Activated CD4-positive, alpha-beta T cell treated with anti-CD3 and anti-CD28 coated beads for 1 hour (primary cell): ENCODE measurements around the gene PPP2R3A.
"Not testable (repeated sequence)": the region's sequence is repeated elsewhere in the genome, so short reads cannot be mapped to it uniquely, and the experiment has no call there.

Source experiments
- DNase-seq: peaks from one replicate; pipeline ENCODE4 v3.0.0-alpha.2; 2020

PPP2R3A gene

DNA sequence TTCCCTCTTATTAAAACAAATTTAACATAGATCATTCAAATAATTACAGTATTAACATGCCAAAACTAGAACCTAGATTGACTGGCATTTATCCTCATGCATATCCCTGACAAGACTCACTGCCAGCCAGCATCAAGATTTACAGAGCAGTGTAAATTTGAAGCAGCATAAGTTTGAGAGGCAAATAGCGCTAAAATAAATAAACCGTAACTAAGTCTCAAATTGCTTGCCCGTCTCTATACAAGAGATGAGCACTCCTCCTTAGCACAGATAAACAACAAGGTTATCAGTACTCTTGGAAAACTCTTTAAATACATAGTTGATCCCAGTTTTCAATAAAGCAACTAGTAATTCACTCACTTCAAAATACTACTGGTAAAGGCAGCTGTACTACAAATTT lies 201.0 kb downstream of the PPP2R3A start:
- no peak for DNase-seq

GRCh38 chr3:136168236-136168635 lies 202.7 kb downstream of the PPP2R3A start:
- DNase-seq: not testable (repeated sequence)

DNA sequence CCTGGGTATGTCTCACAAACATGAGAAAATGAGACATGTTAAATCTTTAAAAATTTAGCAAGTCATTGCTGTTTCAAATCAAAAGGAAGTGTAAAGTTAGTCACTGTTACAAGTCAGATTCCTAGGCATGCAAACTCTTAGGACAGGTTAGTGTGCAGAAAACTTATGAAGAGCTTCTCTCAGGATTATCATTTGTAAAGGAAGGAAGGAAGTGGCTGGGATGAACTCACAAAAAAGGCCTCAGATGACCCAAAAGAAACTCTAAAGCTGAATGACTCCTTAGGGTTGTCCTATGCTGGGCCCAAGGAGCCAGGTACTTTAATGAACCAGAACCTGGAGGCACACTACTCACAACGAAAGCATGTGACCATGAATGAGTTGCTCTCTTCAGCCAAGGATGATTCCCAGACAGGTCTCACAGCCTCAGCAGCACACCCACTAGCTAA lies 205.6 kb downstream of the PPP2R3A start:
- DNase-seq: no peak

- no peak for DNase-seq
Measured at GRCh38 chr3:136173939-136174490, 208.5 kb downstream of the PPP2R3A start.

DNA sequence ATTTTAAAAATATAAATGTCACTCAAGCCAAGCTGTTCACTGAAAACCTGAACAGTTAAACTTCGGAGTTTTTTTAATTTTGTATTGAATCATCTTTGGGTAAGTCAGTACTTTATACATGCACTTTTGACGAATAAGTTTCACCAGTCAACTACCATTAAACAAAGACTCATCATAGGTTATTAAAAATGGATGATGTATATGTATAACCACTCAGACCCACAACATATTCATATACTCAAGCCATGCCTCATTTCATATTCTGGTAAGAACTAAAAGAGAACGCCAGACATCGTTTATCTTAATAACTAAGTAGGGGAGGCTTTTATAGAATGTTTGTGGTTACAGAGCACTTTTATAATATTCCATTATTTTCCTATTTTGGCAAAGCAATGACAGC lies 212.3 kb downstream of the PPP2R3A start:
- DNase-seq: no peak

DNA sequence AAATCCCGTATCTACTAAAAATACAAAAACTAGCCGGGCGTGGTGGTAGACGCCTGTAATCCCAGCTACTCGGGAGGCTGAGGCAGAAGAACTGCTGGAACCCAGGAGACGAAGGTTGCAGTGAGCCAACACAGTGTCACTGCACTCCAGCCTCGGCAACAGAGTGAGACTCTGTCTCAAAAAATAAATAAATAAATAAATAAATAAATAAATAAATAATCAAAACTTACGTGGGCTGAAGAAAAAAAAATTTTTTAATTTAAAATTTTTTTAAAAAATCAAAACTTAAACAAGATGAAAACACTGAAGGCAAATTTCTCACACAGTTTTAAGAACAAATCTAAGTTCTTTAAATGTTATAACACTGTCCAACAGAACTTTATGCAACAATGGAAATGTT lies 216.2 kb downstream of the PPP2R3A start:
- DNase-seq: no peak

- DNase-seq: no peak
Measured at GRCh38 chr3:136184703-136185102, 219.2 kb downstream of the PPP2R3A start.

DNA sequence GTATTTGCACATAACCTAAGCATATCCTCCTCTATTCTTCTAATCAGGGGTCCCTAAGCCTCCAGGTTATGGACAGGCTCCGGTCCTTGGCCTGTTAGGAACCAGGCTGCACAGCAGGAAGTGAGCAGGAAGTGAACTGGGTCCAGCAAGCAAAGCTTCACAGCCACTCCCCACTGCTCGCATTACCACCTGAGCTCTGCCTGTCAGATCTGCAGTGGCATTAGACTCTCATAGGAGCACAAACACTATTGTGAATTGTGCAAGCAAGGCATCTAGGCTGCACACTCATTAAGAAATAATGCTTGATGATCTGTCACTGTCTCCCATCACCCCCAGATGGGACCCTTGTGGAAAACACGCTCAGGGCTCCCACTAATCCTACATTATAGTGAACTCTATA lies 220.8 kb downstream of the PPP2R3A start:
- no peak for DNase-seq

- no peak for DNase-seq
Measured at GRCh38 chr3:136186846-136187245, 221.3 kb downstream of the PPP2R3A start.

DNA sequence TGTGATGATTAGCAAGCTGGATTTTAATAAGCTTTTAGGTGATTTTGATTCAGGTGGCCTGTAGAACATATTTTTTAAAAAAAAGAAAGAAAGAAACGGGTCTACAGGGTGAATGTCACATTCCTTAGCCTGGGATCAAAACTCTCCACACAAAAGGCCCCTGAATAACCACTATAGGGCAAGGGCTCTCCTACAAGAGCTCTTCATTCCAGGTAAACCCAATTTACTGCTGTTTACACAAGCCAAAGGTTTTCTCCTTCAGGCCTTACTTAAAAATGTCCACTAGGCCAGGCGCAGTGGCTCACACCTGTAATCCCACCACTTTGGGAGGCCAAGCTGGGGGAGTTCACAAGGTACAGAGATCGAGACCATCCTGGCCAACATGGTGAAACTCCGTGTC lies 222.3 kb downstream of the PPP2R3A start:
- no peak for DNase-seq

DNA sequence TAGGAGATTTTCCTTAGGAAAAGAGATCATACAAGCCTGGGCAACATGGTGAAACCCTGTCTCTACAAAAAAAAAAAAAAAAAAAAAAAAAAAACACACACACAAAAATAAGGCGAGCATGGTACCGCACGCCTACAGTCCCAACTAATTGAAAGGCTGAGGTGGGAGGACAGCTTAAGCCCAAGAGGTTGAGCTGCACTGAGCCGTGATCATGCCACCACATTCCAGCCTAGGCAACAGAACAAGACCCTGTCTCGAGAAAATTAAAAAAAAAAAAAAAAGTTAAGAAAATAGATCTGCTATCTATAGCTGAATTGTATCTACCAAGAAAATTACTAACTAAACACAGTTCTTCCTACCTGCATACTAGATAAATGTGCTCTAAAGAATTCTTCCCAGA lies 223.5 kb downstream of the PPP2R3A start:
- DNase-seq: no peak

GRCh38 chr3:136189859-136190617 lies 224.5 kb downstream of the PPP2R3A start:
- no peak for DNase-seq

- not testable (repeated sequence) for DNase-seq
Measured at GRCh38 chr3:136192195-136192594, 226.7 kb downstream of the PPP2R3A start.

DNA sequence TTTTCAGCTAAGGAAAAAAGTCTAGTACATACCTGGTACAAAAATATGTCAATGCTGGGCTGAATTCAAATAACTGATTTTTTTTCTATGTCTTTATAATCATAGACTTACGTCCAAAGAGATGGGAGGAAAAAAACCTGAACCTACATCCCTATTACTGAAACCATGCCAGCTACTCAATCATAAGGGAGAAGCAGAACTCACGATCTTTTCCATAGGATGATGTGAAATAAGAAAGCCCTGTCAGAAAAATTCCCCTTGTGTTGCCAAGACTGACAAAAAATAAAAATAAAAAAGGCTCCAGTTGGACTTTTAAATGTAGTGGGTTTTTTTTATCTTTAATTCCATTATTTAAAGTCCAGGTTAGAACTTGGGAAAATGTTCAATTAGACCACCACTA lies 227.3 kb downstream of the PPP2R3A start:
- no peak for DNase-seq

GRCh38 chr3:136193278-136194054 lies 227.9 kb downstream of the PPP2R3A start:
- DNase-seq: no peak

DNA sequence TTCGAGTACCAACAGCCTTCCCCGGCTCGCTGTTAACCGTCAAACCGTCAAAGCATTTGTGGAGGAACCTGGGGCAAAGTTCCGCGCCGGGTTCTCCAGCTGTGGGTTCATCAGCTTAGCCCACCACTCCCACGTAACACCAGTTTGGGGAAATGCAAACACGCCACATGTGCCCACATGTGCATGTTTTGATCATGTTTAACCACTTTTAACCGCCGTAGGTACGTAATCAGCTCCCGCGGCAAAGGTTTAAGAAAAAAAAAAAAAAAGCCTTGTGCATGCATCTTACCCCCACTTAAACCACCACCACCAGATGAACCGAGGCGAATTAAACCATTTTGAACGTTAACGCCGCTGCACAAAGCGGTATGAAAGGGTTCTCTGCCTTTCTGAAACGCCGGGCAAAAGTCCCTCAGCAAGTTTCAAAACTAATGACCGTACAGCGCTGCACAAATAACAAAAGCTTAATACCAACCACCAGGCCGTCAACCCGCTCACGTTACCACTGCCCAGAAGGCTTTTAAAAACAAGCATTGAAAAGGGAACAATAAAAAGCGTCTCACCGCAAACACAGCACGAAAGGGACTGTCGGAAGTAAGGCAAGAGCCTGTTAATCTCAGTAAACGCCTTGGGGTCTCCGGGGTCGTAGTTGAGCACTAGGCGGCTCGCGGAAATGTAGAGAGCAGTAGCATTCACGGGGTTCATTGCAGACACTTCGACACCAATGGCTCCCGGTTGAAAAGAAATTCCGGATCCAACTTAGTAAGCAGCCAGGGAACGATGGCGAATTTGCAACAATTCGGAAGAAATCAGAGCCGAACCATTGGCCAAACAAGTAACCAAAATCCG lies 229.1 kb downstream of the PPP2R3A start:
- DNase-seq: peak; percentile 39

- DNase-seq: no peak
Measured at GRCh38 chr3:136195258-136196063, 229.9 kb downstream of the PPP2R3A start.

- no peak for DNase-seq
Measured at GRCh38 chr3:136196064-136196400, 230.5 kb downstream of the PPP2R3A start, which contains the start of gene MSL2. Gene MSL2, minus strand, starts transcription at chr3:136196335. Its CDS starts 1,222 bp downstream, at chr3:136195113.

DNA sequence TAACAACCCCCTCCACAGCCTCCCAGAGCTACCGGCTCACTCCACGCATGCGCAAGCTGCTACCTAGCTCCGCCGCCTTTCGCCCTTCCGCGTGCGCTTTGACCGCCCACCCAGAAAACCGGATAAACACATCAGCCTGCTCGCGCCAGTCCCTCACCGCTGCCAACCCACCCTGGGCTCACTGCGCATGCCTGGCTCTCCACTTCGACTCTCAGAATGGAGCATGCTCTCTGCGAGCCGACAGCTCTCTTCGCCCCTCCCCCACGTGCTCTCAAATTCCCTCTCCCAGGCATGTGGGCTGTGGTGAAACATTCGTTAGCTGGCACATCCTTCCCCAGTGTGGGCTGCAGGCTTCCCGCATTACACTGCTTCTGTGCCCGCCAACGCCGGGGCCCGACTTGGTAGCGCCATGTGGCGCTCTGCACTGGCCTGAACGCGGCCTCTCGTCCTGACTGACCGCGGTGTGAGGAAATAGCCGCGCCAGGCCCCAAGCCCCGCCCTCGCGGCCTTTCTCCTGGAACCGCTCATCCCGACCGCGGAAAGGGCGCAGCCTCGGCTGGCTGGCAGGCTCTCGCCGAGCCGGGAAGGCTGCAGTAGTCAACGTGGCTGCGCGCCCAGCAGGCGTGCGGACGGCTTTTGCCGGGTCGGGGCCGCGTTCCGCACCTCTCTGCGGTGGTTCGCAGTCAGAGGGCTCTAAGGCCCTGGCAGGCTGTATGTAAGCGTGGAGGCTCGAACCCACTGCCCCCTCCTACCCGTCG lies 231.1 kb downstream of the PPP2R3A start:
- peak; percentile 98 for DNase-seq

GRCh38 chr3:136197159-136197793 lies 231.7 kb downstream of the PPP2R3A start:
- no peak for DNase-seq
